ENCODE data around the gene DNM3.

Gene DNM3

GRCh38 chr1:172146141-172146850 lies 305.0 kb downstream of the DNM3 start:
- DNase-seq, result no peak

DNA sequence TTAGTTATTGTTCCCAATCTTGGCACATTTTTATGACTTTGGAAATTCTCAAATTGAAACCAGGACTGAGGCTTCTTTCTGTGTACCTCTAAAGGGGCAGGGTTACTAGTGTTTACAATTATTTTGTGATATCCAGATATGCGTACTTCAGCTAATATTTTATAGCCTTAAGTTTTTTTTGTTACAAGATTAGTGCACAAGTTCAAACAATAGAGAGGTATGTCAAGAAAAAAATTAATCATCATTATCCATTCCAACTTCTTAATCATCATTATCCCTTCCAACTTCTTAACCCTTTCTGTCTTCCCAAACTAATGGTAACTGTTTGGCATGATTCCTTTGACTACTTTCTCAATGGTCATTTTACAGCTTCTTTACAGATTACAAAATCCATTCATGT lies 306.2 kb downstream of the DNM3 start:
- no peak for DNase-seq

- DNase-seq, result no peak
Observed at GRCh38 chr1:172148213-172148612, 306.9 kb downstream of the DNM3 start.

GRCh38 chr1:172148707-172149106 lies 307.4 kb downstream of the DNM3 start:
- DNase-seq, result no peak

- no peak for DNase-seq
Observed at GRCh38 chr1:172149346-172149745, 308.0 kb downstream of the DNM3 start.

DNA sequence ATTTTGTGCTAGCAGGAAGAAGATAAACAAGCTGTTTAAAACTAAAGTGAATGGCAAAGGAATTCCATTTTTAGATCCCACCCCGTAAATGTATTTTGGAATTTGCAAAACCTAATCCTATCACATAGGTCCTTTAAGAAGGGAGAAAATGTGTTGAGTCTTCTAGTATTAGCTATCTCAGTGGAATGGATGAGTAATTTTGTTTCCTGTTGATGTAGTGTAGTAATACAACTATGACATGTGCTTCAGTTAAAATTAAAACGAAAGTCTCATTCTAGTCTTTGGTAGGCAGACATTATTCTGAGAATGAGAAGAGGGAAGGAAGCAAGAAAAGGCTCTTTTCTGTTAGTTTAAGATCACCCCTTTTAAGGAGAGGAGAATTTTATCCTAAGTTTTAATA lies 313.3 kb downstream of the DNM3 start:
- no peak for DNase-seq

DNA sequence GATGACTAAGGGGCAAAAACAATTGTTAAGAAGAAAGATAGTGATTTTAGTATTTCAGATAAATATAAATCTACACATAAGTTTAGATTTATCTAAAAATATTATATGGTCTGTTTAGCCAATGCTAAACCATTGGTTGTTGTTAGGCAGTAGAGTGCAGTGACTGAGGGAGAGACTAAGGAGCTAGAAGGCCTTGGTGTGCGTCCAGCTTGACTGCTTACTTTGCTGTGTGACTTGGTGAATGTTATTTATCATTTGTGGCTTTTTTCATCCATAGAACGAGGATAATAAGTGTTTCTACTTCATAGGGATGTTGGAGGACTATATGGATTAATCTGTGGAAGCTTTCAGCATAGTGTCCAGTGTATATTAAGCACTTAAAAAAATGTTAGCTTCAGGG lies 314.5 kb downstream of the DNM3 start:
- DNase-seq, result no peak

- no peak for DNase-seq
Observed at GRCh38 chr1:172162236-172162635, 320.9 kb downstream of the DNM3 start.

- DNase-seq, result no peak
Observed at GRCh38 chr1:172163498-172164215, 322.4 kb downstream of the DNM3 start.

GRCh38 chr1:172165403-172165802 lies 324.1 kb downstream of the DNM3 start:
- no peak for DNase-seq

- DNase-seq, result no peak
Observed at GRCh38 chr1:172167796-172168596, 326.7 kb downstream of the DNM3 start.

- no peak for DNase-seq
Observed at GRCh38 chr1:172168597-172168872, 327.2 kb downstream of the DNM3 start.

DNA sequence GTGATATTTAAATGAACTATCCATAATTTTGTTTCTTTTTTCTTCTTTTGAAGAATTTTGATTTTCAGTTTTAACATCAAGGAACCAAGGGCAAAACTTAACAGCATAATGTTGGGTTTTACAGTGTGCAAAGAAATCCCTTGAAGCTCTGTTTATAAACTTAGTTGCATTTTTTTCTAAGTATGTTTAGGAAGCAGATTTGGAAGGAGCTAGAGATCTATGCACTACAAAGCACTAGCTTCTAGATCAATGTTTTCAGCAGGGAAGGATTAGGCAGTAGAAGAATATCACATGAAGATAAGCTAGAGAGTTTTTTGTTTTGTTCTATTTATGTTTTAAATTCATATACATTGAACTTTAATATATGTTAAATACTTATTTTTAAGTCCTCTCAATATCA lies 328.5 kb downstream of the DNM3 start:
- DNase-seq, result no peak

GRCh38 chr1:172172352-172172831 lies 331.1 kb downstream of the DNM3 start:
- DNase-seq, result no peak

DNA sequence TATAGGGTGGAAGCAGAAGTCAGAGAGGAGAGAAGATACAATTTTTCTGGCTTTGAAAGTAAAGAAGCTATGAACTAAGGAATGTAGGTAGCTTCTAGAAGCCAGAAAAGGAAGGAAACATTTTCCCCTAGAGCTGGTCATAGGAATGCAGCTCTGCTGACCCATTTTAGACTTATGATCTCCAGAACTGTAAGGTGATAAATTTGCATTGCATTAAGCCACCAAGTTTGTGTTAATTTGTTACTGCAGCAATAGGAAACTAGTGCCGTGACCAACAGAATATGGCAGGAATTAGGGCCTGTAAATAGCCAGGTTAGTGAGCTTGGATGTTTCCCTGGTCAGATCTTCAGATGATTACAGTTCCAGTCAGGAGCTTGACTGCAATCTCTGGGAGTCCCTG lies 334.9 kb downstream of the DNM3 start:
- no peak for DNase-seq

DNA sequence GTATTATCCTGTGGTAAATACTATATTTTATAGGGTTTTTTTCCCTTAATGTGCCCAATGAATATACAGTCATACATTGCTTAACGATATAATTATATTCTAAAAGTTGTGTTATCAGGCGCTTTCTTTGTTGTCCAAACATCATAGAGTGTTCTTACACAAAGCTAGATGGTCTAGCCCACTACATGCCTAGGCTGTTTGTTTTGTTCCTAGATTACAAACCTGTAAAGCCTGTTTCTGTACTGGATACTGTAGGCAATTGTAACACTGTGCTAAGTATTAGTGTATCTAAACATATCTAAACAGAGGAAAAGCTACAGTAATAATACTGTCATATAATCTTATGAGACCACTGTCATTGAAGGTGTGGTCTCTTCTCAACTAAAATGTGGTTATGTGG lies 336.6 kb downstream of the DNM3 start:
- no peak for DNase-seq

DNA sequence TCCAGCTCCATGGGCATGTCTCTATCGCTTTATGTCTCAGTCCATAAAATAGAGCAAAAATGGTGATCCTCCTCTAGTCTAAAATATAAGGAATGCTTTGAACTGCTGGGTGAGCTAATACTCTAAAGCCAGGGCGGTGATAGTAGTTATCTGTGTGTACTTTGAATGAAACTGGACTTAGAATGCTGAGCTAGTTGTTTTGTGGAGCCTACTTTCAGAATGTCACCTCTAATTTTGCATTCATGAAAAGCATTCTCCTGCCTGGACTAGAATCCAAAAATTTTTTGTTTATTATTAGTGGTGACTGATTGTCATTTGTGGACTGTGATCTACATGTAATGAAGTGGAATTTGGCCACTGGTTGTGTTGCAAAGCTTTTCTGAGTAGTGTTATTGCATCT lies 337.6 kb downstream of the DNM3 start:
- DNase-seq, result no peak

DNA sequence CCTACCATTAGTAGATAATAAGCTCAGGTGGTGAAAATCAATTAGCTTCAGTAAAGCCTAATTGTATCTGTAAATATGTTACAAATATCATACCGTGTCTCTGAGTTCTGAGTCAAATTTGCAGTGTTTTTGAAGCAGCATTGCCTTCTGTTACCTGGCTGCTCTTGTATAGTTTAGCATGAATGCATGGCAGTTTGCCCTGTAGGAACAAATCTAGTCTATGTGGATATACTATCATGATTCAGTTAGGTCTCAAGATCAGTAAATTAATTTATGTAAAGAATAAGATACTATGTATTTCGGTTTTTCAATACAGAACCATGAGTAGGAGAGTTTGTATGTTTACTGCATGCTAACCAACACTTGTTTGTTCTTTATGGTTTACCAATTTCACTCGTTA lies 338.6 kb downstream of the DNM3 start:
- no peak for DNase-seq

DNA sequence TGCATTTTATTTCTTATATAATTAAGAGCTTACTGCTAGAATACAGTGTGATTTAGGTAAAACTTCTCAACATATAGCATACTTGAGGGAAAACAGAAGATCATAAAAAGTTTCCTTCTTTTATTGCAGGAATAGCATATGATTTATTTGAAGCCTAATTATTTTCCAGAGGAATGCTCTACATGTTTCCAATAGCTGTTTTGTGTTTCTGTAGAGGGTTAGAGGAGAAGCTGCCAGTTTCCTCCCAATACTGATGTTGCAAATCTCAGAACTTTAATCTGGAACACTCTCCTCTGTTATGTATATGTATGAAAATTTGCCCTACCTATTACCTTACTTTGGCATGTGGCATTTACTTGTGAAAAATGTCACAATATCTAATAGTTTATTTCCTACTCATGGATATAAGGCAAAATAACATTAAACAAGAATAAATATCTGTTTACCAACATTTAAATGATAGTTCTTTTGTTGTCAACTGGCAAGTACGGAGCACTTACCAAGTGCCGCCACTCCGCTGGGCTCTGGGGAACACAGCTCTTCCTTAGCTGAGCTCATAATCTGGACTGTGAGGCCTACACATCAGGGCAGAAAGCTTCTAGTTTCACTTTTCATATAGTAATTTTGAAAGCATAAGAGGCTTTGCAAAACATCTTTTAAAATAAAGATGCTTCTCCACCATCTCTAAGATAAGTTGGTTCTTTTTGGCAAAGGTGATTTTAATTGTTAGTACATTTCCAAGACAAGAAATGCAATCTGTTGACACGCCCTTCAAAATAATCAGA lies 339.4 kb downstream of the DNM3 start:
- DNase-seq, result no peak

- DNase-seq, result no peak
Observed at GRCh38 chr1:172184506-172185191, 343.4 kb downstream of the DNM3 start.

GRCh38 chr1:172185211-172185610 lies 343.9 kb downstream of the DNM3 start:
- no peak for DNase-seq

DNA sequence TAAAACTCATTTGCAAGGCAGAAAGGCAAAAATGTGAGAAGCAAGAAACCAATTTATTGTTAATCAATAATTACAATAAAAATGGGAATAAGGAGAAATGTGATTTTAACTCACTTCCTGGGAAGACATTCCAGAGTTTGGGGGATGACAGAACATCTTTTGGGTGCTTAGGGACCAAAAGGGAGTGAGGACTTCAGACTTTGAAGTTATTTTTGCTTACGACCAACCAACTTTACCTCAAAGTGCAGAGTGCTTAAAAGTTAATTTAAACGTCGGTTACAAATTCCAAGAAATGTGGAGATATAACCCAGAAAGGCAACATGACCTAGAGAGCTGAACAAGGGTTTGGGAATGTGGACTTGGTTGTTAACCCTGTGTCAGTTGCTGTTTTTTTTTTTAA lies 344.7 kb downstream of the DNM3 start:
- DNase-seq, result no peak

DNA sequence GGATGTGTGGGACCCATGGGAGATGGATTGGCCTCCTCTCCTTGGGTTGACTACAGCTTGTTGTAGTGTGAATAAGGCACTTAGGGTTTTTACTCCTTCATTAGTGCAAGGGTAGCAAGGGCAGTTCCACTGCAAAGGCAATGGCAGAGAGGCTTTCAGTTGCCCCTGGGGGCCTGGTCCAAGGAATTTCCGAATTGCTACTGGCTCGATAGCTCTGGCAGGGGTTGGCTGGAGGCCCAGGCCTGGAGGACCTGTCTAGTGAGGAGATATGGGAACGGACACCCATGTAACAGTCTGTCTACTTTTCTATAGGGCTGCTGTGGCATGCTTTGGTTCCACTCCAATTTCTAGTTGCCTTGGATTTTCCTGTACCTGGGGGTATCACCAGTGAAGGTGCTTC lies 360.3 kb downstream of the DNM3 start:
- no peak for DNase-seq
